Fibroblast of gingiva (primary cell): Measurements from ENCODE around the gene SPTBN5.

Source experiments
- DNase-seq: peaks from one replicate; pipeline ENCODE4 v3.0.0-alpha.2; 2011; ENCODE audit warnings: low read depth

The SPTBN5 gene

GRCh38 chr15:41823502-41823901, 70.4 kb downstream of the SPTBN5 start:
- no peak for DNase-seq

- no peak for DNase-seq
These were observed 70.9 kb downstream of the SPTBN5 start for GRCh38 chr15:41822957-41823356.

- no peak for DNase-seq
These were observed 71.4 kb downstream of the SPTBN5 start for GRCh38 chr15:41822471-41822870.

DNA sequence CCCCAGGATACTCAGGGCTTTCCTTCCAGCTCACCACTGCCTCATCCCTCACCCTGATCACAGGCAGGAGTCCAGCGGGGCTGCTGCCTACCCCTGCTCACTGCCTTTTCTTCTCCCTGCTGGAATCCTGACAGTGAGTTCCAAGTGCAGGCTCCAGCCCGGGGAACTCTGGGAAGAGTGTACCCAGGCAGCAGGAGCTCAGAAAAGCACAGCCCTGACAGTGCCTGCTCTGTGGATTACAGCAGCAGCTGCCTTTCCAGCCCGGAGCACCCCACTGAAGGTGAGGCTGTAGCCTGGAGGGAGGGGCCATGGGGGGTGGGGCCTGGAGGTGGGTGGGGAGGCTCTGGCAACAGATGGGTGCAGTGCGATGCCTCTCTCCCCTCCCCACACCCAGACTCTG, 72.0 kb downstream of the SPTBN5 start:
- no peak for DNase-seq

GRCh38 chr15:41820791-41821423, 72.9 kb downstream of the SPTBN5 start:
- DNase-seq: no peak

DNA sequence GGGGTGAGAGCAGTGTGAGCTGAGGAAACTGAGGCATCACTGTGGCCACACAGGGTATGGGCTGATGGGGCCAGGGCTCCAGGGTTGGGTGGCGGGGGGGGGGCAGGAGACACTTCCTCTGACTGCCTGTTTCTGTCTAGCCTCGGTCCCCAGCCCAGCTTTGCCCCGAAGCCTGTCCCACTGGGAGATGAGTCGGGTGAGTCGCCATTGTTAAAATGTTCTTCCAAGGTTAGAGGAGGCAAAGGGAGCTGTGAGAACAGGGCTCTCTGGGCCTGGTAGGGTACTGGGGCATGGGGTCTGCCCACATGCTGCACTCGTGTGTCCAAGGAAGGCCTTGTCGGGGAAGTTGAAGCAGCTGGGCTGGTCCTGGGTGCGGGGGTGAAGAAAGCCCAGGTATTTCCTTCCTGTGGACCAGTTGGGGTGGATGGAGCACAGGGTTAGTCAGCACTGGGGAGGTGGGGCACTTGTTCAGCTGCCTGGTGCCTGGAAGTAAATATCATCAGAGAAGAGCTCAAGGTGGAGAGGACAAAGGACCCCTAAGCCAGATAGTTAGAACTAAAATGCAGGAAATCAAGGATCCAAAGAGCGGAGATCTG, 74.3 kb downstream of the SPTBN5 start:
- no peak for DNase-seq

DNA sequence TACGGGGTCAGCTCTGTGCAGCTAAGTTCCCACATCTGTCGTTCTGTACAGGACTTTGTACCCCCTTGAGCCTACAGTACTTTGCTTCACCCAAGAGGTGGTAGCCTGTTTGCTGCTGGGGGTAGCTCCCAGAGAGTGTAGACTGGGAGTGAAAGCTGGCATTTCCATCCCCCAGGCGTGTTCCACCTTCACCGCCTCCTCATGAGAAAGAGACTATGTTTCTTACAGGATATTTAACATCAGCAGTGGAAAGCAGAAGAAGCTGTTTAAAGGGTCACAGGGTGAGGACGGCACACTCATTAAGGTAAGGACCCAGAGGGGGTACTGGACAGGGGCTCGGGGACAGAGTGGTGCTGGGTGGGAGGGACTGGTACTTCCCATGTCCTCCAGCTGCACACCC, 76.1 kb downstream of the SPTBN5 start:
- no peak for DNase-seq

- no peak for DNase-seq
These were observed 76.5 kb downstream of the SPTBN5 start for GRCh38 chr15:41817327-41817726.

DNA sequence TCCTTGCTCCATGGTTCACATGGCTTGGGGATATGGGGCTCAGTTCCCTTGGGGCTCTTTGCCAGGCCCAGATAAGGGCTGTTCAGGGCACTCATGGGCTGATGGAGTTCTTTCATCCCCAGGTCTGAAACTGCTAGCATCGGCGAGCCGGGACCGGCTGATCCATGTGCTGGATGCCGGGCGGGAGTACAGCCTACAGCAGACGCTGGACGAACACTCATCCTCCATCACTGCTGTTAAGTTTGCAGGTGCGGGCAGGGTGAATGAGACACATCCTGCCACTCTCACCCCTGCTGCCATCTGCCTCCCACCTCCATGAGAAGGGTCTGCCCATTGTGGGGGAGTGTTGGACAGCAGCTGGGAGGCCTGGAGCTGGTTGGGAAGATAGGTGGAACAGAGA, 77.1 kb downstream of the SPTBN5 start:
- DNase-seq: no peak

DNA sequence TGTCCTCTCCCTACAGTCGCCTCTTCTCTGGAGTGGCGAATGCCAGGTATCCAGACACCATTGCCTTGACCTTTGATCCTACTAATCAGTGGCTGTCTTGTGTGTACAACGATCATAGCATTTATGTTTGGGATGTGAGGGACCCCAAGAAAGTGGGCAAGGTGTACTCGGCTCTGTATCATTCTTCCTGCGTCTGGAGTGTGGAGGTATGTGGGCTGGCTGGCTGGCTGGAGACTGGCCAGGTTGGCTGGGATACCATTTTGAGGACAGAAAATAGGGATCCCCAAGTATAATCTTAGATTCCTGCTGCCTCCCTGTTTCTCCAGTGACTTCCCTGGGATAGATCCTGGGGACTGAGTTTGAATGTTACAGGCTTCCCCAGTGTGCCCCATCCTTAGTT, 79.3 kb downstream of the SPTBN5 start:
- no peak for DNase-seq

DNA sequence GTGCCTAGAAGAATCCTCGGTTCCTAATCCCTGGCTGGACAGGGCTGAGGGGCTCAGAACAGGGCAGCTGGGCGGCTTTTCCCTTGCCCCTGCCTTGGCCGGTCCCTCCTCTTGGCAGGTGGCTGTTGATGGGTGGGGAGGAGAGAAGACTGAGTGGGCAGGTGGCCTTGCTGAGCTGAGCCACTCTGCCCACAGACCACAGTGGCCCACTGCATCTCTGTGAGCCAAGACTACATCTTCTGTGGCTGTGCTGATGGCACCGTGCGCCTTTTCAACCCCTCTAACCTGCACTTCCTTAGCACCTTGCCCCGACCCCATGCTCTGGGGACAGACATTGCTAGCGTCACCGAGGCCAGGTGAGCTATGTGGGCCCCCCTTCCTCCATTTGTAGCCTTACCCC, 80.4 kb downstream of the SPTBN5 start:
- no peak for DNase-seq

DNA sequence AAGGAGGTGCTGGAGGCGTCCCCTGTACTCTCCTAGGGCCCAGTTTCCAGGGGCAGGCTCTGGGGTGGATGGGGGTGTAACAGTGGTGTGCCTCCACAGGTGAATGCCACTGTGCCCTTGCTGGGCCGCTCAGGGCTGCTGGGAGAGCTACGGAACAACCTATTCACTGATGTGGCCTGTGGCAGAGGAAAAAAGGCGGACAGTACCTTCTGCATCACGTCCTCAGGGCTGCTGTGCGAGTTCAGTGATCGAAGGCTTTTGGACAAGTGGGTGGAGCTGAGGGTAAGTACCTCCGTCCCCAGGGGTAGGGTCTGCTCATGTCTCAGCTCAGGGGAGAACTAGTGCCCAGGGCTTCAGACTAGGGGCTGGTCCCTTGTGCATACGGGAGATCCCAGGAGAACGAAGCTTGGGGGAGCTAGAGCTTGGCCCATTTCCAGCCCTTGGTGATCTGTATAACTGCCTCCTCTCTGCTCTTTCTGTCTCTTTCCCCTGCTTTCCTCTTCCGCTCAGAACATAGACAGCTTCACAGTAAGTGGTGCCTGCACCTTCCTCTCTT, 81.0 kb downstream of the SPTBN5 start:
- DNase-seq: no peak

GRCh38 chr15:41811432-41812195, 82.2 kb downstream of the SPTBN5 start:
- DNase-seq: peak; percentile 75

DNA sequence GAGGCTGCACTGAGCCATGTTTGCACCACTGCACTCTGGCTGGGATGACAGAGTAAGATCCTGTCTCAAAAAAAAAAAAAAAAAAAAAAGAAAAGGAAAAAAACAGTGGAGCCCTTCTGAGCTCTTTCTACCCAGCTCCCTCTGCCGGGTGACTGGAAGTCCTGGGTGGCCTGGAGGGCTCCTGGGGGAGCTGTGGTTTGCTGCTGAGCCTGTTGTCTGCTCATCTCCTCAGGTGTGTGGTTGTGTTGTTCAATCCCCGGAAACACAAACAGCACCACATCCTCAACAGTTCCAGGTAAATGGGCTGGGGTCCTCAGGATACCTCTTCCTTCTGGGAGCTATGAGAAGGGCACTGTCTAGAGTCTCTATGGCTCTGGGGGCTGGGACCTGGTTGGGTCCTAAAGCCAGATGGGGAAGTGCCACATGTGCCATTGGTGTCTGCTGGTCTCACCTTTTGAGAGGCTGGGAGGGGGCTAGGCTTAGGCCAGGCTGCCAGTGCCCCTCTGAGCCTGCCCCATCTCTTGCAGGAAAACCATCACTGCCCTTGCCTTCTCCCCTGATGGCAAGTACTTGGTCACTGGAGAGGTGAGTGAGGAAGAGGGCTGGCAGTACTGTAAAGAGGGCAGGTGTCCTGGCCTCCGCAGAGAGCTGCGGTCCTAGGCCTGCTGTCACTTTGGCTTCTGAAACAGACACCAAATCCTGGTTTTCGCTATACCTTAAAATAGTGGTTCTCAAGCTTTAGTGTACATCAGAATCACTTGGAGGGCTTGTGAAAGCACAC, 83.0 kb downstream of the SPTBN5 start:
- no peak for DNase-seq

DNA sequence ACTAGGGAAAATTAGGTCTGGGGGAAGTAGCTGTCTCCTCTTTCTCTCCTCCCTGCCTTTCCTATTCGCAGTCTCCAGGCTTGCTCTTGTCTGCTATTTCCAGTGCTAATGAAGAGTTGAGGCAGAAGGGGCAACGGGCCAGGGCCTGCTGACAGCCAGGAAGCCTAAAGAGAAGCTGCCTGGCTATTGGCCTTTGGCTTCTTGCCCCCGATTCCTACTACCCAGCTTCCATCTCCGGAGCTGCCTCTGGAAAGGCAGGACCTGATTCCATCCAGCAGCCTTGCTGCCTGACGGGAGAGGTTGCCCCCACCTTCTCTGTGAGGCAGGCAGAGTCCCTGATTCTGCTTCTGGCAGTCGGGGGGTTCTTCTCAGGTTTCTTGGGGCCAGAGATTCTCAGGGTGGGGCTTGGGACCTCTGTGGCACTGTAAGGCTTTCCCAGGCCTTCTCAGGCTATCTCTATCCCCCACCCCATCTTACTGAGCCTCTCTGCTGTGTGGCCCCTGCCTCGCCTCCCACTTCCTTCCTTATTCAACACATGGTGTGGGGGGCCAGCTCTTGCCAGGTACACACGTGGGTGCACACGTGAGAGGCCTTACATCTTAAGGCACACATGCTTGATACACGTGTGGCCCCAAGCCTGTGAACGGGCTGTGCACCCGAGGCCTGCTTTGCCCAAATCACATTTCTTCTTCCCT, 84.2 kb downstream of the SPTBN5 start:
- no peak for DNase-seq

- DNase-seq: no peak
These were observed 84.7 kb downstream of the SPTBN5 start for GRCh38 chr15:41809121-41809520.

GRCh38 chr15:41806291-41807181, 87.3 kb downstream of the SPTBN5 start:
- no peak for DNase-seq

DNA sequence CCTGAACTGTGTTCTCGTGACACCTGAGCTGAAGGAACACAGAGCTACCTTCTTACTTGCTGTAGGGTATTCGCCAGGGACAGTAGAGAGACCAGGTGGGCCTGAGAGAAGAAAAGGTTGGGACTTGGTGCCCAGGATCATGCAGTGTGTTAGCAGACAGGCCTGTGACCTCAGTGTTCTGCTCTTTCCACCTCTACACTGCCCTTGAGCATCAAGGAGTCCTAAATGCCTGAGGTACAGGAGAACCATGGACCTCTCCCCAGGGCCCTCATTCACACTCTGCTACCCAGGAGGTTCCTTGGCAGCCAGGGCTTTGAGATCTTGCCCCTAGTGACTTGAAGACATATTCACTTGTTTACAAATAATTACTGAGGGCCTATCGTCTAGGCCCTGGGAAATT, 88.1 kb downstream of the SPTBN5 start:
- DNase-seq: no peak

DNA sequence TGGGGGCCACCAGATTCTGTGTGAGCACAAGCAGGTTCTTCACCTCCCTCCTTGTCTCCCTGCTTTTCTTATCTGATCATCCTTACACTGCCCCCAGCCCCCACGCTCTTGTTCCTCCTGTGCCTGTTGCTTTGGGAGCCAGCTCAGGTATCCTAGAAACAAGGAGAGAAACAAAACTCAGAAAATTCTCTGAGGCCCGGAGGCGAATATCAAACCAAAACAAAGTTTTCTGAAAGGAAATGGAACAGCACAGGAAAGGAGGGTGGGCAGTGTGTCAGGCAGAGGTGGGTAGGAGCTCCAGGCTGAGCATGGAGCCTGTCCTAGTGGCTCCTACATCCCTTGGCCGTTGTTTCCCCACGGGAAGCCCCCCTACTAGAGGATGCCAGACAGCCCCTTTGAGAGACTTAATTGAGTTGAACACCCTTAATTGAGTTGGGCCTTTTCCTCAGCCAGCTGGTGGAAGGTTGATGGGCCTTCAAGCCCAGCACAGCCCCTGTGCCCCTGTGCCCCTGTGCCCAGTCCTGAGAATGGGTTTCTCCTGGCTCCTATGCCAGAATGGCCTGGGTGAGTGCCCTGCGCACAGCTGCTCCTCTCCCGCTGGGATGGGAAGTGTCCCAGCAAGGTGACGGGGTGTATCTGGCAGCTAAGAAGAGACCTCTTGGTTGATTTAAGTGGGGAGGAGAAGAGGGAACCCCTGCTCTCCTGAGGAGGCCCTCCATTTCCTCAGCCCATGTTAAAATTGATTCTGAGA, 88.8 kb downstream of the SPTBN5 start:
- no peak for DNase-seq

- no peak for DNase-seq
These were observed 89.5 kb downstream of the SPTBN5 start for GRCh38 chr15:41804361-41804760.
